Right renal pelvis (tissue), 4 donors: ENCODE data around the gene NPAS1. TPM values are rescaled to one million over a fixed set of nuclear protein-coding genes. Genes with fewer than 3 reads are reported as not detected.
"Not testable (repeated sequence)": the region's sequence is repeated elsewhere in the genome, so short reads cannot be mapped to it uniquely, and the experiment has no call there.

ENCODE experiments used
- DNase-seq, 4 donors: peaks; one replicate each; pipeline ENCODE4 v3.0.0-alpha.2; 2013; ENCODE audit warnings: low read depth in 4 of 4, low spot score in 3 of 4, missing footprints in 1 of 4
- polyA plus RNA-seq, 4 donors: library from polyadenylated mRNA; unstranded; fragments of 120-200 nt; gene quantifications; one replicate each; pipeline ENCODE4 v1.2.1, GENCODE V29; 2013; ENCODE audit not compliant: insufficient read length in 4 of 4

Gene NPAS1
- polyA plus RNA-seq, 4 donors = 1.3 to 3.1 (median 1.4) TPM

- no peak for DNase-seq
These were observed 25.6 kb downstream of the NPAS1 start for GRCh38 chr19:47044946-47045866.

GRCh38 chr19:47045867-47046470 lies 26.3 kb downstream of the NPAS1 start:
- no peak for DNase-seq

DNA sequence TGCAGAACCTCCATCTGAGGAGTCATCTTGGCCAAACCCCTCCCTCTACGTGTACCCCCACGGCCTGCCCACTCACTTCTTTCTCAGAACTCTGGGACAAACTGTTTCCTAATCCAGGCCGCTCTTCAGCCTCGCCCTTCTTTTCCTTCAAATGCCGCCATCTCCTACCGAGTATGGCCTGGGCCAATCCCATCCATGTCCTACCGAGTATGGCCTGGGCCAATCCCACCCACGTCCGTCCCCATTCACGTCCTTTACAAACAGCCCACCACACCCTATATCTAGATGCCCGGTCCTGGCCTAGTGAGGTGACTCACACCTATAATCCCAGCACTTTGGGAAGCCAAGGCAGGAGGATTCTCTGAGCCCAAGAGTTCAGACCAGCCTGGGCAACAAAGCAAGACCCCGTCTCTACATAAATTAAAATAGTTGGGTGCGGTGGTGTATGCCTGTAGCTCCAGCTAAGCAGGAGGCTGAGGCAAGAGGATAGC lies 27.7 kb downstream of the NPAS1 start:
- no peak for DNase-seq

- peak; percentile 43 to 55 (median 54) for DNase-seq
These were observed 28.2 kb downstream of the NPAS1 start for GRCh38 chr19:47047763-47048405.

- no peak for DNase-seq
These were observed 29.7 kb downstream of the NPAS1 start for GRCh38 chr19:47049307-47049700.

GRCh38 chr19:47050562-47050961 lies 30.9 kb downstream of the NPAS1 start:
- not testable (repeated sequence) for DNase-seq

DNA sequence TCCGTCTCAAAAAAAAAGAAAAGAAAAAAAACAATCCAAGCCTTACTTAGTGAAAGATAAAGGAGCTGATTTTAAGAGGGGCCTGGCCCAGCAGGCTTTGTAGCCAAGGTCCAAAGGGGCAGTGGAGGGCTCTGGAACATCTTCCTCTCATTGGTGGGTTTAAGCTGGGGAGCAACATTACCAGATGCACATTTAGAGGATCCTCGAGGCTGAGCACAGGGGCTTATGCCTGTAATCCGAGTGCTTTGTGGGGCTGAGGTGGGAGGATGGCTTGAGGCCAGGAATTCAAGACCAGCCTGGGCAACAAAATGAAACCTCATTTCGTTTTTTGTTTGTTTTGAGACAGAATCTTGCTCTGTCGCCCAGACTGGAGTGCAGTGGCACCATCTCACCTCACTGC lies 36.8 kb downstream of the NPAS1 start:
- DNase-seq = no peak

- DNase-seq = no peak
These were observed 37.7 kb downstream of the NPAS1 start for GRCh38 chr19:47057328-47057727.

DNA sequence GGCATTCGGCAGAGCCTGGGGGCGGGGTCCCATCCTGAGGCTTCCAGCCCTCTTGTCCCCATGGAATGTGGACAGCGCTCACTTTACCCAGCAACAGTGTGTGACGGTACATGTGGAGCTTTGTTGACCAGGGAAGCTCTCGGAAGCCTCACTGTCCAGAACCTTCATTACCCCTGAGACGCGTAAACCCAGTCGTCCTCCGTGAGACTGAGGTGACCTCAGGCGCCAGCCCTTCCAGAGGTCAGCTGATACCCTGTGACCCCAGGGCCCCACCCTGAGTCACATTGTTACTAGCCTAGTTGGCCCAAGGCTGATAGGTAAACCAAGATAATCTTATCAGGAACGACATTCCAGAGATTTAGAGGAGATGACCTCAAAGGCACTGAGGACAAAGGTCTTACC lies 39.0 kb downstream of the NPAS1 start:
- DNase-seq = no peak

DNA sequence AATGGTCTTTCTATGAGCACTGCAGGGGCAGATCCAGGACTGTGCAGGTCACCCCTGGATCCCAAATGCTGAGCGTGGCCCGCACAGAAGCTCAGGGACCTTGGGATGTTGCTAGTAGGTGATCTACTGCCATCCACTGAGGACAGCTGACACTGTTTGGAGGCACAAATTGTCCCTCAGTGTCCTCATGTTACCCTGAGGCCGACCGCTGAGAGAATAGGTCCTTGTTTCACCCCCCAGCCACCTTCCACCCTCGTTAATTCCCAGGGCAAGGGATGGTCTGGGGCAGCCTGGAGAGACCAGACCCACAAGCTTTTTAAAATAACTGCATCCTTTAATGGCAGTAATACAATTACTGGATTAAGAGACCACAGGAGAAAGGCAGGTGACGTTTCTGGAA lies 44.2 kb downstream of the NPAS1 start:
- no peak for DNase-seq

- no peak for DNase-seq
These were observed 45.6 kb downstream of the NPAS1 start for GRCh38 chr19:47065242-47065641.

DNA sequence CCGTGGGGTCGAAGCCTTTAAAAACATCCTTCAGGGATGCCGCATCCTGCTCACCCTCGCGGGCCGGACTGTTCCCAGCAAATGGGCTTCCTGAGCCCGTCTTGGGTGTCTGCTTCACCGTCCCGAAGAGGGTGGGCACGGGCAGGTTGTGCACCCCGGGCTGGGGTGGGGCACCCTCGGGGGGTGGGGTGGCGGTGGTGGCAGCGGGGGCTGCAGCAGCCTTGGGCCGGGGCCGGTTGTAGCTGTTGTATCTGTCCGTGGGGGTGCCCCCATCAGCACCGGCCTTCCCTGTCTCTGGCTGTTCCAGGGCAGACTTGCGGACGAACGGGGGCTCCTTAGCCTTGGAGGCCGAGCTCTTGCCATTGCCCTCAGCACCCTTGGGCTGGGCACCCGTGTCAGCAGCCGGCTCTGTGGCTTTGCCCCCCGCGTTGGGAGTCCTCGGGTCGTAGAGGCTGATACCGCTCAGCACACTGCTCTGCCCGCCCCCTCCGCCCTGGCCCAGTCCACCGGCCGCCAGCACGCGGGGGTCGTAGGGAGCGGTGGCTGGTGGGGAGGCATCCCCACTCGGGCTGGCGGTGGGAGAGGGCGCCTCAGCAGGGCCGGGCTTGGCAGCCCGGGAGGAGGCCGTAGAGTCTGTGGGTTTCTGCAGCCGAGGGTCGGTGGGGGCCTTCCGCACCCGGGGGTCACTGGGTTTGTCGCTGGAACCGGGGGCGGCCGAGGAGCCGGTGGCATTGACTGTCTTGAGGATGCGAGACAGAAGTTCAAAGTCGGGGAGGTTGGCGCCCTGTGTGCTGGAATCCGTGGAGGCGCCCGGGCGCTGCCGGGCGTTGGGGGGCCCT lies 47.0 kb downstream of the NPAS1 start:
- DNase-seq = no peak

- no peak for DNase-seq
These were observed 47.7 kb downstream of the NPAS1 start for GRCh38 chr19:47067215-47067847.

GRCh38 chr19:47068246-47068645 lies 48.6 kb downstream of the NPAS1 start:
- DNase-seq = no peak

- no peak for DNase-seq
These were observed 49.3 kb downstream of the NPAS1 start for GRCh38 chr19:47068876-47069406.

DNA sequence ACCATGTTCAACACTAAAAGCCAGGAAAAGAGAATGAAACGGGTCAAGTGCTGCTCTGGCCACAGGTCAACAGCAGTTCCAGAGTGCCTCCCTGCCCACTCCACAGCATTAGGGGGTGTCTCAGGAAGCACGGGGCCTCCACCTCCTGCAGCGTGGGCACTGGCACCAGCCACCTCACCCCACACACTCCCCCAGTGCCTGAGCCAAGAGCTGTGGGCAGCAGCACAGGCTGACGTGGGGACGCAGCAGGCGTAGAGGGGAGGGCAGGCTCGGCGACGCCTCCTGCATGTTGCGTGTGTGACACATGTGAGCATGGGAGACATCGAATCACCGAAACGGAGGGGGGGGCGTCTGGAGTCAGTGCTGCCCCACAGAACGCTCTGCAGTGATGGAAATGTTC lies 50.2 kb downstream of the NPAS1 start:
- DNase-seq = no peak

DNA sequence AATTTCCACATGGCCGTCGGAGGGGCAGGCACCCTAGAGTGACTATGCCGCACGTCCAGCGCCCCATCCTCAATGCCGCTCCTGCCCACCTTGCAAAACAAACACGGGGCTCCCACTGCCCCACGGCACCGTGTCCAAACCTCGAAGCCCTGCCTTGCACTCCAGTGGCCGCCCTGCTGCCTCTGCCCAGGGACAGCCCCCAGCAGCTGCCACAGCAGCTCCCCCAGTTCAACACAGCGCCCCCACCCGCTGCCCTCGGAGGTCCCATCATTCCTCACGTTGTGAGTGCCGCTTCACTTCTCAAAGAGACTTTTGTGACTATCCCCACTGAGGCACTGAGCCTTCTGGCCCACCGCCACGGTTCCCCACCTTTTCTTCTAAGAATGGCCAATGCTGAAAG lies 51.1 kb downstream of the NPAS1 start:
- no peak for DNase-seq

GRCh38 chr19:47071731-47072130 lies 52.1 kb downstream of the NPAS1 start:
- no peak for DNase-seq

DNA sequence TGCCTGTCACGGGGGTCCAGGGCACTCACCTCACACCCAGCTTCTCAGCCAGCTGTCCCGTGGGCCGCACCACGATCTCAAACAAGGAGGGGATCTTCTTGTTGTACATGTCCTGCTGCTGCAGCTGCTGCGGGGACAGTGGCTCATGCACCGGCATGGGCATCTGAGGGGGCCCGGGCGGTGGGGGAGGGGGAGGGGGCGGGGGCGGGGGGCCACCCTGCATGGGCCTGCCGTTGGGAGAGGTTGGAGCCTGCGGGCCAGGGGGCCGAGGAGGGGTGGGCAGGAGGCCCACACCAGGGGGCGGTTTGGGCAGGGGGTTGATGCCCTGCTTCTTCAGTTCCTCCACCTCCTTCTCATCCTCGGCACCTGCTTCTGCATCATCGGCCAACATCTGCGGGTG lies 52.7 kb downstream of the NPAS1 start:
- no peak for DNase-seq

DNA sequence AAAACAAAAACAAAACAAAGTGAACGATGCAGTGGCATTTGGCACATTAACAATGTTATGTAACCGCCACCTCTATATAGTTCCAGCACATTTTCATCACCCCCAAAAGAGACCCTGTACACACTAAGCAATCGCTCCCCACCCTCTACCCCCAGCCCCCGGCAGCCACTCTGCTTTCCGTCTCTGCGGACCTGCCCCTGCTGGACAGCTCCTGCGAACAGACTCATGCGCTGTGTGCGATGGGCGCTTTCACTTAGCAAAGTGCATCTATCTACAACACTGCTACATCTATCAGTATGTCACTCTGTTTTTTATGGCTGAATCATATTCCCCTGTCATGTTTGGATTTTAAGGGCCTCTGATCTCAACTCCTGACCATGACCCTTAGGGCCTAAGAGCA lies 53.9 kb downstream of the NPAS1 start:
- no peak for DNase-seq
